IMR-90 (cell line): ENCODE data around the gene OVOL1. TPM values are rescaled to one million over a fixed set of nuclear protein-coding genes. Genes with fewer than 3 reads are reported as not detected.
A peak's percentile ranks its signal among the peaks of the same experiment; 100 is the strongest.

Experiments used
- ATAC-seq: fragments of 200-7000 bp; cut with Tn5 transposase; 2 replicates; pipeline ENCODE4 v1.9.1; 2020; ENCODE audit warnings: low read depth, mild to moderate bottlenecking, moderate library complexity
- BruUV-seq: library from RNA; stranded (reverse); fragments of 400-500 nt; replicated peaks from 2 replicates; lab custom pipeline; 2021; lab: Mats Ljungman, UMichigan
- CTCF ChIA-PET: fragments of 300-600 bp; formaldehyde crosslinking; extraction: SDS; loops from one replicate; lab custom pipeline; 2021; ENCODE audit warnings: antibody characterized with exemption; lab: Yijun Ruan, JAX
- POLR2A ChIA-PET: fragments of 300-600 bp; sonication (Branson Sonifier 250); formaldehyde crosslinking; loops from one replicate; lab custom pipeline; 2022; ENCODE audit warnings: antibody characterized with exemption; ENCODE audit not compliant: unreplicated experiment; lab: Charles Lee
- DNase-seq: peaks from one replicate; pipeline ENCODE4 v3.0.0; 2013
- H2AFZ ChIP-seq: replicated peaks from 2 replicates; pipeline ENCODE3; 2013; ENCODE audit warnings: low read length, mild to moderate bottlenecking; ENCODE audit not compliant: poor library complexity
- H2AK5ac ChIP-seq: 2 replicates; pipeline ENCODE4 v1.6.1; 2013; ENCODE audit warnings: low read depth, low read length, inconsistent platforms
- H2AK9ac ChIP-seq: replicated peaks from 2 replicates; pipeline ENCODE3; 2013; ENCODE audit warnings: mild to moderate bottlenecking, low read depth, low read length, moderate library complexity; ENCODE audit not compliant: poor library complexity
- H2BK120ac ChIP-seq: 2 replicates; pipeline ENCODE4 v1.6.1; 2013; ENCODE audit warnings: low read depth, low read length, inconsistent platforms
- H2BK15ac ChIP-seq: 3 replicates; pipeline ENCODE4 v1.6.1; 2013; ENCODE audit warnings: low read depth, low read length, inconsistent platforms
- H2BK20ac ChIP-seq: 2 replicates; pipeline ENCODE4 v1.6.1; 2013; ENCODE audit warnings: low read depth, mild to moderate bottlenecking, inconsistent platforms, low read length, moderate library complexity
- H2BK5ac ChIP-seq: 2 replicates; pipeline ENCODE4 v1.6.1; 2013; ENCODE audit warnings: mild to moderate bottlenecking, low read depth, low read length, inconsistent platforms; ENCODE audit not compliant: poor library complexity, severe bottlenecking
- H3K14ac ChIP-seq: replicated peaks from 2 replicates; pipeline ENCODE4 v1.6.1; 2013; ENCODE audit warnings: low read depth, low read length, inconsistent platforms
- H3K18ac ChIP-seq: 2 replicates; pipeline ENCODE4 v1.6.1; 2013; ENCODE audit warnings: low read depth, low read length, control low read depth
- H3K23ac ChIP-seq: 2 replicates; pipeline ENCODE4 v1.6.1; 2013; ENCODE audit warnings: low read depth, low read length, inconsistent platforms
- H3K27ac ChIP-seq: 2 replicates; pipeline ENCODE4 v1.5.1; 2013; ENCODE audit warnings: mild to moderate bottlenecking, control low read depth, low read length; ENCODE audit not compliant: insufficient read depth
- H3K27me3 ChIP-seq: 2 replicates; pipeline ENCODE4 v1.6.1; 2013; ENCODE audit warnings: low read length; ENCODE audit not compliant: control insufficient read depth, insufficient read depth
- H3K36me3 ChIP-seq: 2 replicates; pipeline ENCODE4 v1.6.1; 2013; ENCODE audit warnings: low read length, mixed read lengths; ENCODE audit not compliant: control insufficient read depth, insufficient read depth
- H3K4ac ChIP-seq: 2 replicates; pipeline ENCODE4 v1.6.1; 2013; ENCODE audit warnings: low read depth, low read length, inconsistent platforms
- H3K4me1 ChIP-seq: 2 replicates; pipeline ENCODE4 v1.6.1; 2013; ENCODE audit warnings: low read length, mixed read lengths; ENCODE audit not compliant: control insufficient read depth, insufficient read depth
- H3K4me2 ChIP-seq: 2 replicates; pipeline ENCODE4 v1.6.1; 2013; ENCODE audit warnings: low read depth, mild to moderate bottlenecking, control low read depth, low read length, moderate library complexity
- H3K4me3 ChIP-seq: 2 replicates; pipeline ENCODE4 v1.5.1; 2013; ENCODE audit warnings: low read depth, mild to moderate bottlenecking, control low read depth, low read length, moderate library complexity; ENCODE audit not compliant: insufficient read depth
- H3K56ac ChIP-seq: 2 replicates; pipeline ENCODE4 v1.6.1; 2013; ENCODE audit warnings: low read length, inconsistent platforms; ENCODE audit not compliant: insufficient read depth; ENCODE audit errors: extremely low read depth
- H3K79me1 ChIP-seq, 2 experiments: 2 replicates each; pipeline ENCODE4 v1.6.1; 2013; ENCODE audit warnings: low read length in 2 of 2, inconsistent platforms in 1 of 2, low read depth in 1 of 2
- H3K9ac ChIP-seq: 2 replicates; pipeline ENCODE4 v1.6.1; 2013; ENCODE audit warnings: low read depth, low read length, control low read depth
- H3K9me1 ChIP-seq: 2 replicates; pipeline ENCODE4 v1.6.1; 2013; ENCODE audit warnings: low read length, inconsistent platforms; ENCODE audit not compliant: insufficient read depth
- H3K9me3 ChIP-seq: 2 replicates; pipeline ENCODE4 v1.6.1; 2013; ENCODE audit warnings: low read length; ENCODE audit not compliant: control insufficient read depth, insufficient read depth
- H4K20me1 ChIP-seq: 2 replicates; pipeline ENCODE4 v1.6.1; 2013; ENCODE audit warnings: low read length, inconsistent platforms; ENCODE audit not compliant: insufficient read depth
- H4K5ac ChIP-seq: 2 replicates; pipeline ENCODE4 v1.6.1; 2013; ENCODE audit warnings: mild to moderate bottlenecking, low read depth, low read length, control low read depth
- H4K8ac ChIP-seq, 2 experiments: 2 replicates each; pipeline ENCODE4 v1.6.1; 2013; ENCODE audit warnings: low read depth in 2 of 2, low read length in 2 of 2, control low read depth in 1 of 2, inconsistent platforms in 1 of 2
- H4K91ac ChIP-seq: 2 replicates; pipeline ENCODE4 v1.6.1; 2013; ENCODE audit warnings: low read depth, low read length, inconsistent platforms; ENCODE audit not compliant: insufficient read depth
- RAD21 ChIP-seq: IDR thresholded peaks from 2 replicates; pipeline ENCODE4 v1.6.1; 2012; ENCODE audit warnings: low read length, improper control_type of control experiment
- RFX5 ChIP-seq: IDR thresholded peaks from 2 replicates; pipeline ENCODE4 v1.8.0; 2012; ENCODE audit warnings: low read depth, mild to moderate bottlenecking, low read length, moderate library complexity
- WGBS, 2 experiments: methylation state at CpG; one replicate each; pipeline versions ENCODE4 v1.1.5 to v1.1.7; 2013; ENCODE audit warnings: missing lambda C conversion rate in 2 of 2; ENCODE audit not compliant: insufficient read length in 1 of 2; ENCODE audit errors: extremely low coverage in 2 of 2; 5-methylcytosine and 5-hydroxymethylcytosine counted together
- dilution Hi-C: fragments of 300-500 bp; cut with HindIII; formaldehyde crosslinking; loops from one replicate; pipeline ENCODE4 v1.14.3; 2018; ENCODE audit warnings: low sequenced_read_pairs; ENCODE audit not compliant: unreplicated experiment
- in situ Hi-C: fragments of 300-500 bp; cut with MboI; formaldehyde crosslinking; loops from 3 replicates; pipeline ENCODE4 v1.14.3; 2019; ENCODE audit warnings: low sequenced_read_pairs, inconsistent platforms, mixed read lengths
- intact Hi-C: fragments of 100-400 bp; cut with micrococcal nuclease; formaldehyde crosslinking; loops from 2 replicates; pipeline ENCODE4 v1.10.0; 2022
- polyA plus RNA-seq, 3 experiments: library from polyadenylated mRNA; depleted of rRNA; stranded (reverse); fragments of >200 nt; gene quantifications; 2 replicates each; pipeline ENCODE4 v1.2.3, GENCODE V29; 2012; ENCODE audit warnings: low replicate concordance in 1 of 3
- total RNA-seq: library from RNA; depleted of rRNA; stranded (reverse); fragments of >200 nt; gene quantifications from 2 replicates; pipeline ENCODE4 v1.2.3, GENCODE V29; 2012

OVOL1 gene
- total and polyA plus RNA-seq, 2 of the 4 experiments (the other 2 are of a cell fraction) = not detected

DNA sequence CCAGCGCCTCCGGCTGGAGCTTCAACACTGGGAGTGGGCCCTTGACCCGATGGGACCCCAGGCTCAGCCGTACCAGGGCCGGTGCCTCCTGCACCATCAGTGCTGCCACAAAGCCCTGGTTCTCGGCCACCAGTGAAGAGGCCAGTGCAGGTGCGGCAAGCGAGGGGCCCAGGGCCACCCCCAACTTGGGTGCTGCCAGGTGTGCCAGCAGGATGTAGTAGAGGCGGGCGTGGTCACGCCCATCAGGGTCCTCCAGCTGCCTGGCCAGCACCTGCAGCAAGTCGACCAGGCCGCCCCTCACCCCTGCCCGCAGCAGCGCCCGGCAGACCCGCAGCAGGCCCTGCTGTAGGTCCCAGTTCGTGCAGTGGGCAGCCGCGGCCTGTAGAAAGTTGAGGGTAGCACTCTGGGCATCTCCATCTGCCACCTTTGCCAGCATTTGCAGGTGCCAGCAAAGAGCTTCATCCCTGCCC lies 8.4 kb upstream of the OVOL1 start:
- H3K79me1 ChIP-seq = peaks cover 26 to 56% of the 10 kb centered on the region in 2 experiments
- no peak for DNase-seq
- H2AK9ac ChIP-seq = peak overlapping the region; percentile 50
- H2BK15ac ChIP-seq = no peak overlapping the region
- in situ Hi-C loops = no loop called here
- H3K27ac ChIP-seq = no peak overlapping the region
- no peak overlapping the region for H2BK120ac ChIP-seq
- H3K23ac ChIP-seq = no peak overlapping the region
- H4K20me1 ChIP-seq = peaks cover 28% of the 10 kb centered on the region
- H3K9ac ChIP-seq = no peak overlapping the region
- H3K9me3 ChIP-seq = no peaks in the 10 kb centered on the region
- ChIA-PET CTCF (no interaction called here), POLR2A (interaction anchor here (0.6 kb wide), 2 partner anchors 80 to 206 kb away, joined by 3 read pairs; no protein-coding TSS in a partner anchor)
- intact Hi-C loops = no loop called here
- H2AFZ ChIP-seq = peak overlapping the region; percentile 32
- no peak overlapping the region for H3K14ac ChIP-seq
- no peak overlapping the region for H2AK5ac ChIP-seq
- peaks cover 21% of the 10 kb centered on the region; the same call in 1 of the 2 replicates for H3K36me3 ChIP-seq
- dilution Hi-C loops = no loop called here
- no peak overlapping the region for H4K8ac ChIP-seq
- H3K56ac ChIP-seq = no peak overlapping the region
- no peak for ATAC-seq
- H3K27me3 ChIP-seq = peaks cover 8% of the 10 kb centered on the region; the same call in 1 of the 2 replicates
- H2BK5ac ChIP-seq = no peak overlapping the region
- no peak overlapping the region for H2BK20ac ChIP-seq
- no peak overlapping the region for H4K5ac ChIP-seq
- no peak for TF ChIP-seq RFX5
- TF ChIP-seq RAD21 = no peak
- H4K91ac ChIP-seq = no peak overlapping the region
- peaks cover 10% of the 10 kb centered on the region for H3K9me1 ChIP-seq
- WGBS, 2 experiments = 99% methylated on average over 12 of the region's 20 CpGs; no CpG with 5 or more reads in 1 of the 2 experiments
- H3K18ac ChIP-seq = no peak overlapping the region
- no peak overlapping the region for H3K4me3 ChIP-seq
- H3K4me2 ChIP-seq = no peak overlapping the region
- peaks cover 3% of the 10 kb centered on the region; the same call in 1 of the 2 replicates for H3K4me1 ChIP-seq
- no TSS peak for BruUV-seq
- H3K4ac ChIP-seq = no peak overlapping the region
